ENCODE data around the gene TSR3. TPM values are rescaled to one million over a fixed set of nuclear protein-coding genes. Genes with fewer than 3 reads are reported as not detected.

TSR3 gene
- total RNA-seq, 1 experiment from 2014 or later = 52.7 TPM

- CTCF ChIA-PET = no interaction called here
- Histone ChIP-seq H3K9me2 (ENCODE audit: insufficient read depth) (no peaks in the 10 kb centered on the region), H3K36me3 (ENCODE audit: control insufficient read depth in 1 of 2, insufficient read depth in 2 of 2, low read length in 2 of 2) (peaks cover 0 to 7% of the 10 kb centered on the region in 2 experiments; a peak in 1 of 4 replicates), H4K20me1 (ENCODE audit: insufficient read depth) (no peaks in the 10 kb centered on the region), H3K27ac (ENCODE audit: low read depth, low read length) (no peak overlapping the region), H3K4me3 (replicated peaks in 1 of 2; ENCODE audit: low read depth in 1 of 2, low read length in 2 of 2) (no peak overlapping the region), H3K4me1 (ENCODE audit: control insufficient read depth in 1 of 2, insufficient read depth in 2 of 2, low read length in 2 of 2) (peaks cover 12 to 19% of the 10 kb centered on the region in 2 experiments), H3K4me2 (ENCODE audit: low read length) (no peak overlapping the region), H3K9me3 (ENCODE audit: control insufficient read depth in 1 of 2, insufficient read depth in 1 of 2, low read depth in 1 of 2, low read length in 2 of 2) (no peaks in the 10 kb centered on the region), H3K79me2 (ENCODE audit: insufficient read depth, low read length) (peaks cover 34% of the 10 kb centered on the region), H3K9ac (ENCODE audit: low read length) (no peak overlapping the region), H3K27me3 (ENCODE audit: insufficient read depth, low read length) (no peaks in the 10 kb centered on the region), H2AFZ (ENCODE audit: low read depth, low read length, poor library complexity, severe bottlenecking) (no peak overlapping the region)
- ATAC-seq = no peak
- POLR2A ChIA-PET = interaction anchor here (0.6 kb wide), 1 partner anchor 33 kb away, joined by 4 read pairs; no protein-coding TSS in a partner anchor
- no peak for TF ChIP-seq POLR2A (IDR thresholded peaks at IDR 0.05; ENCODE audit: borderline replicate concordance, extremely low read depth, insufficient read depth, insufficient read length)
- DNase-seq (ENCODE audit: low read depth, low spot score) = no peak
- intact Hi-C loops (cut with micrococcal nuclease) = no loop called here
- RAD21 ChIA-PET (ENCODE audit: low non-redundant PET in 1 of 2, low total read pairs in 2 of 2, uncharacterized antibody in 2 of 2, unreplicated experiment in 2 of 2) = no interaction called here
- no TSS peak for BruUV-seq (replicated peaks)
Observed at GRCh38 chr16:1375741-1376410, 24.2 kb upstream of the TSR3 start.

- no peak overlapping the region for H3K4me3 ChIP-seq (replicated peaks in 1 of 2; ENCODE audit: low read depth in 1 of 2, low read length in 2 of 2)
- H3K27me3 ChIP-seq (ENCODE audit: insufficient read depth, low read length) = no peaks in the 10 kb centered on the region
- RAD21 ChIA-PET (ENCODE audit: low non-redundant PET in 1 of 2, low total read pairs in 2 of 2, uncharacterized antibody in 2 of 2, unreplicated experiment in 2 of 2) = no interaction called here
- H3K9ac ChIP-seq (ENCODE audit: low read length) = no peak overlapping the region
- no peak overlapping the region; the same call in 1 of the 2 replicates for H3K27ac ChIP-seq (ENCODE audit: low read depth, low read length)
- no TSS peak for BruUV-seq (replicated peaks)
- intact Hi-C loops (cut with micrococcal nuclease) = no loop called here
- H3K4me2 ChIP-seq (ENCODE audit: low read length) = no peak overlapping the region
- ATAC-seq = no peak
- peaks cover 34% of the 10 kb centered on the region for H3K79me2 ChIP-seq (ENCODE audit: insufficient read depth, low read length)
- peaks cover 0 to 7% of the 10 kb centered on the region in 2 experiments; a peak in 1 of 4 replicates for H3K36me3 ChIP-seq (ENCODE audit: control insufficient read depth in 1 of 2, insufficient read depth in 2 of 2, low read length in 2 of 2)
- no peaks in the 10 kb centered on the region for H3K9me2 ChIP-seq (ENCODE audit: insufficient read depth)
- POLR2A ChIA-PET = interaction anchor here (0.6 kb wide), 1 partner anchor 32 kb away, joined by 4 read pairs; no protein-coding TSS in a partner anchor
- TF ChIP-seq ZBTB33 (IDR thresholded peaks at IDR 0.05; ENCODE audit: extremely low read depth, insufficient replicate concordance, low read length) = no peak
- no peak for TF ChIP-seq SIN3A (IDR thresholded peaks at IDR 0.05; ENCODE audit: low read depth)
- TF ChIP-seq ZFX (IDR thresholded peaks at IDR 0.05) = no peak
- TF ChIP-seq POLR2AphosphoS5 (IDR thresholded peaks at IDR 0.05; ENCODE audit: low read depth, low read length) = no peak
- TF ChIP-seq SRF (IDR thresholded peaks at IDR 0.05; ENCODE audit: low read depth) = no peak
- no peak for TF ChIP-seq ELF1 (IDR thresholded peaks at IDR 0.05; ENCODE audit: borderline replicate concordance, low read depth)
- no peak for TF ChIP-seq CEBPB (IDR thresholded peaks at IDR 0.05; ENCODE audit: low read depth)
- no peak for TF ChIP-seq TCF7L2 (IDR thresholded peaks at IDR 0.05; ENCODE audit: borderline replicate concordance, extremely low read depth, insufficient read depth, insufficient read length)
- TF ChIP-seq JUND (IDR thresholded peaks at IDR 0.05) = no peak
- no peak for TF ChIP-seq CTCF (IDR thresholded peaks at IDR 0.05 in 2 of 3, conservative IDR thresholded peaks at IDR 0.05 in 1 of 3; ENCODE audit: borderline replicate concordance in 1 of 3, insufficient read depth in 1 of 3, low read depth in 2 of 3, low read length in 2 of 3)
- no peak for TF ChIP-seq RAD21 (IDR thresholded peaks at IDR 0.05; ENCODE audit: low read depth)
- TF ChIP-seq SP1 (IDR thresholded peaks at IDR 0.05; ENCODE audit: low read depth) = no peak
- no peak for TF ChIP-seq EZH2phosphoT487 (IDR thresholded peaks at IDR 0.05; ENCODE audit: borderline replicate concordance)
- TF ChIP-seq POLR2A (IDR thresholded peaks at IDR 0.05; ENCODE audit: borderline replicate concordance, extremely low read depth, insufficient read depth, insufficient read length) = no peak
- DNase-seq (ENCODE audit: low read depth, low spot score) = no peak
- CTCF ChIA-PET = no interaction called here
- H3K9me3 ChIP-seq (ENCODE audit: control insufficient read depth in 1 of 2, insufficient read depth in 1 of 2, low read depth in 1 of 2, low read length in 2 of 2) = no peaks in the 10 kb centered on the region
- no peak overlapping the region for H2AFZ ChIP-seq (ENCODE audit: low read depth, low read length, poor library complexity, severe bottlenecking)
- no peaks in the 10 kb centered on the region for H4K20me1 ChIP-seq (ENCODE audit: insufficient read depth)
- peaks cover 11 to 18% of the 10 kb centered on the region in 2 experiments for H3K4me1 ChIP-seq (ENCODE audit: control insufficient read depth in 1 of 2, insufficient read depth in 2 of 2, low read length in 2 of 2)
Observed at GRCh38 chr16:1375298-1375640, 23.6 kb upstream of the TSR3 start.
